DOHH2 (cell line): ENCODE results near the gene ZNF93.

Experiments
- H3F3A ChIP-seq: fragments of 200-600 bp; sonication (generic), shearing (Covaris generic); 2 replicates; pipeline ENCODE4 v1.6.0; 2016; ENCODE audit warnings: antibody characterized with exemption, mild to moderate bottlenecking; ENCODE audit not compliant: control insufficient read depth, insufficient read depth
- H3K27ac ChIP-seq: fragments of 200-600 bp; sonication (generic); 2 replicates; pipeline ENCODE4 v1.5.1; 2014; ENCODE audit warnings: low read depth, mild to moderate bottlenecking, low read length, moderate library complexity
- H3K27me3 ChIP-seq: fragments of 200-600 bp; sonication (generic); 2 replicates; pipeline ENCODE4 v1.6.1; 2014; ENCODE audit warnings: mild to moderate bottlenecking, low read length, mixed read lengths; ENCODE audit not compliant: control insufficient read depth
- H3K36me3 ChIP-seq: fragments of 200-600 bp; sonication (generic); 2 replicates; pipeline ENCODE4 v1.6.1; 2014; ENCODE audit warnings: mild to moderate bottlenecking, low read length, moderate library complexity, mixed read lengths; ENCODE audit not compliant: control insufficient read depth
- H3K4me1 ChIP-seq: fragments of 200-600 bp; sonication (generic); 2 replicates; pipeline ENCODE4 v1.6.1; 2014; ENCODE audit warnings: mild to moderate bottlenecking, low read length, mixed read lengths; ENCODE audit not compliant: control insufficient read depth
- H3K4me2 ChIP-seq: fragments of 200-600 bp; sonication (generic); 2 replicates; pipeline ENCODE4 v1.6.0; 2014; ENCODE audit warnings: mild to moderate bottlenecking, low read length, moderate library complexity
- H3K4me3 ChIP-seq: fragments of 200-600 bp; sonication (generic); 2 replicates; pipeline ENCODE4 v1.5.1; 2014; ENCODE audit warnings: mild to moderate bottlenecking, low read length, mixed read lengths
- H3K79me2 ChIP-seq: fragments of 200-600 bp; sonication (generic); 2 replicates; pipeline ENCODE4 v1.6.1; 2014; ENCODE audit warnings: mild to moderate bottlenecking, low read length, mixed read lengths; ENCODE audit not compliant: control insufficient read depth
- H3K9me2 ChIP-seq: fragments of 200-600 bp; sonication (generic); replicated peaks from 2 replicates; pipeline ENCODE4 v1.6.1; 2014; ENCODE audit warnings: mild to moderate bottlenecking, low read length, mixed read lengths; ENCODE audit not compliant: control insufficient read depth
- H3K9me3 ChIP-seq: fragments of 200-600 bp; sonication (generic); 2 replicates; pipeline ENCODE4 v1.6.1; 2014; ENCODE audit warnings: antibody characterized with exemption, low read length, mixed read lengths; ENCODE audit not compliant: control insufficient read depth, insufficient read depth
- H4K20me1 ChIP-seq: fragments of 200-600 bp; sonication (generic); 2 replicates; pipeline ENCODE4 v1.6.0; 2014; ENCODE audit warnings: low read depth, mild to moderate bottlenecking, antibody characterized with exemption, low read length, moderate library complexity; ENCODE audit not compliant: control insufficient read depth, insufficient read depth
- CTCF ChIP-seq: fragments of 200-600 bp; sonication (generic); IDR thresholded peaks from one replicate; pipeline ENCODE4 v1.5.1; 2014; ENCODE audit warnings: antibody characterized with exemption, mild to moderate bottlenecking, low read depth, low read length; ENCODE audit not compliant: poor library complexity, severe bottlenecking
- EZH2phosphoT487 ChIP-seq: fragments of 200-600 bp; sonication (generic); IDR thresholded peaks from 2 replicates; pipeline ENCODE4 v1.6.1; 2017; ENCODE audit warnings: borderline replicate concordance, mild to moderate bottlenecking, antibody characterized with exemption, low read length, moderate library complexity, mixed read lengths

Gene ZNF93

GRCh38 chr19:19938449-19938848 lies 37.7 kb downstream of the ZNF93 start:
- TF ChIP-seq CTCF (no peak), EZH2phosphoT487 (no peak)
- Histone ChIP-seq H4K20me1 (no peaks in the 10 kb centered on the region), H3K36me3 (peaks cover 20% of the 10 kb centered on the region), H3K4me1 (peaks cover 11% of the 10 kb centered on the region), H3K4me2 (no peak overlapping the region), H3K9me3 (peaks cover 31% of the 10 kb centered on the region), H3K27me3 (no peaks in the 10 kb centered on the region), H3F3A (peaks cover 10% of the 10 kb centered on the region; the same call in 1 of the 2 replicates), H3K27ac (no peak overlapping the region), H3K79me2 (no peaks in the 10 kb centered on the region), H3K4me3 (no peak overlapping the region), H3K9me2 (no peaks in the 10 kb centered on the region)

- Histone ChIP-seq H3K27ac (no peak overlapping the region), H3K9me3 (peaks cover 17% of the 10 kb centered on the region; the same call in 1 of the 2 replicates), H3K4me2 (no peak overlapping the region), H3K27me3 (no peaks in the 10 kb centered on the region), H3K4me3 (no peak overlapping the region), H3K79me2 (no peaks in the 10 kb centered on the region), H3K4me1 (no peaks in the 10 kb centered on the region), H3F3A (no peaks in the 10 kb centered on the region), H4K20me1 (no peaks in the 10 kb centered on the region), H3K36me3 (no peaks in the 10 kb centered on the region), H3K9me2 (no peaks in the 10 kb centered on the region)
- TF ChIP-seq CTCF (no peak), EZH2phosphoT487 (no peak)
Observed at GRCh38 chr19:19943848-19944582, 43.3 kb downstream of the ZNF93 start.

- TF ChIP-seq CTCF (no peak), EZH2phosphoT487 (no peak)
- H3K9me2 ChIP-seq = no peaks in the 10 kb centered on the region
- no peaks in the 10 kb centered on the region for H3K27me3 ChIP-seq
- no peaks in the 10 kb centered on the region for H3K36me3 ChIP-seq
- no peaks in the 10 kb centered on the region for H3K4me1 ChIP-seq
- H3K4me3 ChIP-seq = no peak overlapping the region
- no peaks in the 10 kb centered on the region for H4K20me1 ChIP-seq
- H3K9me3 ChIP-seq = peaks cover 17% of the 10 kb centered on the region; the same call in 1 of the 2 replicates
- H3F3A ChIP-seq = no peaks in the 10 kb centered on the region
- H3K4me2 ChIP-seq = no peak overlapping the region
- H3K27ac ChIP-seq = no peak overlapping the region
- no peaks in the 10 kb centered on the region for H3K79me2 ChIP-seq
Observed at GRCh38 chr19:19944583-19944880, 43.8 kb downstream of the ZNF93 start.
